Measurements from ENCODE around the gene MBNL1.
A peak's percentile ranks its signal among the peaks of the same experiment; 100 is the strongest.
"Not testable (repeated sequence)": the region's sequence is repeated elsewhere in the genome, so short reads cannot be mapped to it uniquely, and the experiment has no call there.

MBNL1 gene

DNA sequence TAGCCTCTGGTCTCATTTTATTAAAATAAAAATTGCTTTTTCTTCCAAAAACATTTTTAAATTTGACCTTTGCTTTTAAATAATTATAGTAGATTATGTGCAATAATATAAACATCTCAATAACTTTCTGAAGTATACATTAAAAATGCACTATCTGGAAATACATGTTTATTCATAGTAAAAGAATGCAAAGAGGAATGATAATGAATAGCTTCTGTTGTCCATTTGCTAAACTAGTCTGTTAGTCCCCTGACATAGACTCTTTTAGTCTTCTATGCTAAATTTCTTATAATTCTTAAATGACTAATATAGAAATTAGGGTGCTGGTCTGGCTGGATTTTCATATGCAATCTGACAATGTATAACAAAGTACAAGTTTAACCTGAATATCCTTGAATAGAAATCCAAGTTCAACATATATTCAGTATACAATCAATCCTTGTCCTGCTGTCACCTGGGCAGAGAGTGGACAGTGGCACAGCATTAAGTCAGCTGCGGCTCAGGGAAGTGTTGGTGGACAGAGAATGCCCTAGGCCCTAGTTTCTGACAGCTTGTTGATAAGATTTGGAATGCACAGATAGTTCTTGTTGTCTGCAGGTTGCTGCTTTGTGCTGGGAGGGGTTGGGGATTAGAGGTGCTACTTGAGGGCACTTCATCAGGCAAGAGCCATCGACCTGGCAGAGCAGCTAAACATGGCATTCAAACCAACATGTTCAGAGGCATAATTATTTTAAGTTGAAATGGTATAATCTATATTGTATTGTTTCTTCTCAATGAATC, 161.7 kb downstream of the MBNL1 start:
- no peaks in the 10 kb centered on the region for H3K4me1 ChIP-seq (ENCODE audit: control insufficient read depth in 1 of 2, insufficient read depth in 2 of 2, low read length in 2 of 2)
- no peak overlapping the region for H3K27ac ChIP-seq (ENCODE audit: low read depth, low read length)
- no peaks in the 10 kb centered on the region for H3K27me3 ChIP-seq (ENCODE audit: control insufficient read depth in 1 of 2, insufficient read depth in 2 of 2, low read length in 2 of 2)
- no peak overlapping the region for H3K4me3 ChIP-seq (ENCODE audit: low read depth in 1 of 2, low read length in 2 of 2)
- no peaks in the 10 kb centered on the region for H3K9me3 ChIP-seq (ENCODE audit: control insufficient read depth in 1 of 2, low read length in 2 of 2)
- H3K36me3 ChIP-seq (ENCODE audit: control insufficient read depth in 1 of 2, insufficient read depth in 2 of 2, low read length in 2 of 2): peaks cover 12 to 23% of the 10 kb centered on the region in 2 donors
- H3K9ac ChIP-seq (ENCODE audit: low read depth in 1 of 2, low read length in 2 of 2): no peak overlapping the region

DNA sequence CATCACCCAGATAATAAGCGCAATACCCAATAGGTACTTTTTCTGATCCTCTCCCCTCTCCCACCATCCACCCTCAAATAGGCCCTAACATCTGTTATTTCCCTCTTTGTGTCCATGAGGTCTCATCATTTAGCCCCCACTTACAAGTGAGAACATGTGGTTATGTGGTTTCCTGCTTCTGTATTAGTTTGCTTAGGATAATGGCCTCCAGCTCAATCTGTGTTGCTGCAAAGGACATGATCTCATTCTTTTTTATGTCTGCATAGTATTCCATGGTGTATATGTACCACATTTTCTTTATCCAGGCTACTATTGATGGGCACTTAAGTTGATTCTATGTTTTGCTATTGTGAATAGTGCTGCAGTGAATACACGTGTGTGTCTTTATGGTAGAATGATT, 165.4 kb downstream of the MBNL1 start:
- Histone ChIP-seq H3K4me3 (ENCODE audit: low read depth in 1 of 2, low read length in 2 of 2) (no peak overlapping the region), H3K4me1 (ENCODE audit: control insufficient read depth in 1 of 2, insufficient read depth in 2 of 2, low read length in 2 of 2) (peaks cover 10 to 16% of the 10 kb centered on the region in 2 donors), H3K27me3 (ENCODE audit: control insufficient read depth in 1 of 2, insufficient read depth in 2 of 2, low read length in 2 of 2) (no peaks in the 10 kb centered on the region), H3K36me3 (ENCODE audit: control insufficient read depth in 1 of 2, insufficient read depth in 2 of 2, low read length in 2 of 2) (peaks cover 12 to 14% of the 10 kb centered on the region in 2 donors), H3K9ac (ENCODE audit: low read depth in 1 of 2, low read length in 2 of 2) (no peak overlapping the region), H3K9me3 (ENCODE audit: control insufficient read depth in 1 of 2, low read length in 2 of 2) (no peaks in the 10 kb centered on the region), H3K27ac (ENCODE audit: low read depth, low read length) (no peak overlapping the region)

DNA sequence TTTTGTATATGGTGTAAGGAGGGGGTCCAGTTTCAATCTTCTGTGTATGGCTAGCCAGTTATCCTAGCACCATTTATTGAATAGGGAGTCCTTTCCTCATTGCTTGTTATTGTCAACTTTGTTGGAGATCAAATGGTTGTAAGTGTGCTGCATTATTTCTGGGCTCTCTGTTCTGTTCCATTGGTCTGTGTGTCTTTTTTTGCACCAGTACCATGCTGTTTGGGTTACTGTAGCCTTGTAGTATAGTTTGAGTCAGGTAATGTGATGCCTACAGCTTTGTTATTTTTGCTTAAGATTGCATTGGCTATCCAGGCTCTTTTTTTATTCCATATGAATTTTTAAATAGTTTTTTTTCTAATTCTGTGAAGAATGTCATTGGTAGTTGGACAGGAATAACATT, 166.5 kb downstream of the MBNL1 start:
- not testable (repeated sequence) for H3K9me3 ChIP-seq (ENCODE audit: control insufficient read depth in 1 of 2, low read length in 2 of 2); H3K9ac ChIP-seq (ENCODE audit: low read depth in 1 of 2, low read length in 2 of 2); H3K4me3 ChIP-seq (ENCODE audit: low read depth in 1 of 2, low read length in 2 of 2); H3K27me3 ChIP-seq (ENCODE audit: control insufficient read depth in 1 of 2, insufficient read depth in 2 of 2, low read length in 2 of 2); H3K27ac ChIP-seq (ENCODE audit: low read depth, low read length)
- H3K36me3 ChIP-seq (ENCODE audit: control insufficient read depth in 1 of 2, insufficient read depth in 2 of 2, low read length in 2 of 2): peaks cover 12 to 14% of the 10 kb centered on the region in 2 donors
- peaks cover 10 to 16% of the 10 kb centered on the region in 2 donors for H3K4me1 ChIP-seq (ENCODE audit: control insufficient read depth in 1 of 2, insufficient read depth in 2 of 2, low read length in 2 of 2)

DNA sequence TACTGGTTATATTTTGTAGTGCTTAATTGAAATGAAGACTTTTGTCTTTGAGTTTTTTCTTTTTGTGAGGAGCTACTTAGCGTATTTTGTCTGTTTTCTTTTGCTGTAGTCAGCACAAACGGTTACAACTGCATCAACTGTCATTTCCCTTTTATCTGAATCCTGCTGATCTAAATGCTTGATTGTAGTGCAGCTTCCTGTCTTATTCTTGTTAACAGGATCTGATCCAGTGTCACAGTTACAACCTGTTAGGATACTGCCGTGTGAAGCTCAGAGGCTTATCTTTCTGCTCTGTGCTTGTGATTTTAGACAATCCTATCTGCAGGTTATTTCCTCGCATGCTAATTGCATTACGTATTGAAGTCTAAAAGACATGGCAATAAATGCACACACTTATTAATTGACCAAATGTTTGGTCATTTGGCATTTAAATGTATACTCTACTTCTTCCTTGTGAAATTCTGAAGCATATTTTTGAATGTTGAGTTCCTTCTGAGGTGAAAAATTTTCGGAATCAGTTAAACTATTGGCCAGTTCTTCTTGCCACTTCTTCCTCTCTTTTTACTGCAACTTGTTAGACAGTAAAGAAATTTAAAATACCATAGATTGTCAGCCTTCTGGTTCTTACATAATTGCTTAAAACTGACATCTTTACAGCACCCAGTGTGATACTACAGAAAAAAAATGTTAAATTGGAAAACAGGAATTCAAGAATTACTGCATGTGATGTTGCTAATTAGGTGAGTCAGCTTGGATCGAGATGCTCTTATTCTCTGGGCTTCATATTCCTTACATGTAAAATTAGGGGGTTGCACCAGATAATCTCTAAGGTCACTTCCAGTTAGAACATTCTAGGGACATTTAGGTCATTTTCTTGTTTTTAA, 168.2 kb downstream of the MBNL1 start:
- Histone ChIP-seq H3K9ac (ENCODE audit: low read depth in 1 of 2, low read length in 2 of 2) (no peak overlapping the region), H3K27ac (ENCODE audit: low read depth, low read length) (no peak overlapping the region), H3K4me3 (ENCODE audit: low read depth in 1 of 2, low read length in 2 of 2) (peak overlapping the region in 1 of 2 donors; percentile 38), H3K27me3 (ENCODE audit: control insufficient read depth in 1 of 2, insufficient read depth in 2 of 2, low read length in 2 of 2) (no peaks in the 10 kb centered on the region), H3K36me3 (ENCODE audit: control insufficient read depth in 1 of 2, insufficient read depth in 2 of 2, low read length in 2 of 2) (peaks cover 12 to 14% of the 10 kb centered on the region in 2 donors), H3K4me1 (ENCODE audit: control insufficient read depth in 1 of 2, insufficient read depth in 2 of 2, low read length in 2 of 2) (peaks cover 10 to 16% of the 10 kb centered on the region in 2 donors), H3K9me3 (ENCODE audit: control insufficient read depth in 1 of 2, low read length in 2 of 2) (no peaks in the 10 kb centered on the region)

DNA sequence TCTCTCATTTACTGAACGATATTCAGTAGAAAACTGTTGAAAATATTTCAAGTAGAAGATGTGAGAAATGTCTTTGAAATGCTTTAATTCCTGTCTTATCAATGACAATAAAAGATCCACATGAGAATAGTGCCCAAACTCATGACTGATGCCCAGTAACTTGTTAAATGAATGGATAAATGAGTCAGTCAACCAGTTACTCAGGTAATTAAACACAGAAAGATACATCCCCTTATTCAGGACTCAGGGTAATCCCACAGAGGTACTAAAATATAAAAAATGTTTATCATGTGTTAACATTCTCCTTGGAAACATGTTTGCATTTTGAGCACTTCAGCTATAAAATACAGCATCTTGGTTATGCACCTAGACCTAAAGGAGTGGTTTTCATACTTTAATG, 169.5 kb downstream of the MBNL1 start:
- Histone ChIP-seq H3K9ac (ENCODE audit: low read depth in 1 of 2, low read length in 2 of 2) (no peak overlapping the region), H3K27me3 (ENCODE audit: control insufficient read depth in 1 of 2, insufficient read depth in 2 of 2, low read length in 2 of 2) (no peaks in the 10 kb centered on the region), H3K9me3 (ENCODE audit: control insufficient read depth in 1 of 2, low read length in 2 of 2) (no peaks in the 10 kb centered on the region), H3K36me3 (ENCODE audit: control insufficient read depth in 1 of 2, insufficient read depth in 2 of 2, low read length in 2 of 2) (peaks cover 6 to 7% of the 10 kb centered on the region in 2 donors), H3K27ac (ENCODE audit: low read depth, low read length) (no peak overlapping the region), H3K4me3 (ENCODE audit: low read depth in 1 of 2, low read length in 2 of 2) (no peak overlapping the region), H3K4me1 (ENCODE audit: control insufficient read depth in 1 of 2, insufficient read depth in 2 of 2, low read length in 2 of 2) (peaks cover 10 to 19% of the 10 kb centered on the region in 2 donors)

DNA sequence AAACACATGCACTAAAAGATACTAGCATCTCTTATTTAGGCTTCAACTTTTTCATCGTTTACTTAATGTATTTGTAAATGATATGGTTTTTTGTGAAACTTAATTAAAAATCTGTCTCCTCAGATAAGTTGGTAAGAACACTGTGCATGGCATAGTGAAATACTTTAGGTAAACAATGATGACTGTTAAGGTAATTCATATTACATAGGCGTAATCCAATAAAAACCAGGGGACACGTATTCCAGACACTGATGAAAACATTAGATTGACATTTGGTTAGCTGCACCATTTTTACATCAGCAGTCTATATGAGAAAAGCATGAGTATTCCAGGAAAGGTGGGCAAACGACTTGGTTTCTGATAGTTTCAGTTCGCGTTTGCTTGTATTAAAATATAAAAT, 170.0 kb downstream of the MBNL1 start:
- no peaks in the 10 kb centered on the region for H3K27me3 ChIP-seq (ENCODE audit: control insufficient read depth in 1 of 2, insufficient read depth in 2 of 2, low read length in 2 of 2)
- peaks cover 5% of the 10 kb centered on the region in 2 donors for H3K36me3 ChIP-seq (ENCODE audit: control insufficient read depth in 1 of 2, insufficient read depth in 2 of 2, low read length in 2 of 2)
- peaks cover 10 to 20% of the 10 kb centered on the region in 2 donors for H3K4me1 ChIP-seq (ENCODE audit: control insufficient read depth in 1 of 2, insufficient read depth in 2 of 2, low read length in 2 of 2)
- H3K27ac ChIP-seq (ENCODE audit: low read depth, low read length): no peak overlapping the region
- H3K9me3 ChIP-seq (ENCODE audit: control insufficient read depth in 1 of 2, low read length in 2 of 2): no peaks in the 10 kb centered on the region
- no peak overlapping the region for H3K9ac ChIP-seq (ENCODE audit: low read depth in 1 of 2, low read length in 2 of 2)
- no peak overlapping the region for H3K4me3 ChIP-seq (ENCODE audit: low read depth in 1 of 2, low read length in 2 of 2)

DNA sequence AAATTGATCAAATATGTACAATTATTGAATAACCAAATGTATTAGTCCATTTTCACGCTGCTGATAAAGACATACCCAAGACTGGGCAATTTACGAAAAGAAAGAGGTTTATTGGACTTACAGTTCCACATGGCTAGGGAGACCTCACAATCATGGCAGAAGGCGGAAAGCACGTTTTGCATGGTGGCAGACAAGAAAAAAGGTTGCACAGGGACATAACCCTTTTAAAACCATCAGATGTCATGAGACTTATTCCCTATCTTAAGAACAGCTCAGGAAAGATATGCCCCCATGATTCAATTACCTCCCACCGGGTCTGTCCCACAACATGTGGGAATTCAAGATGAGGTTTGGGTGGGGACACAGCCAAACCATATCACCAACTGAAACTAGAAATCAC, 171.5 kb downstream of the MBNL1 start:
- not testable (repeated sequence) for H3K9ac ChIP-seq (ENCODE audit: low read depth in 1 of 2, low read length in 2 of 2); H3K36me3 ChIP-seq (ENCODE audit: control insufficient read depth in 1 of 2, insufficient read depth in 2 of 2, low read length in 2 of 2); H3K9me3 ChIP-seq (ENCODE audit: control insufficient read depth in 1 of 2, low read length in 2 of 2); H3K4me3 ChIP-seq (ENCODE audit: low read depth in 1 of 2, low read length in 2 of 2); H3K27ac ChIP-seq (ENCODE audit: low read depth, low read length); H3K27me3 ChIP-seq (ENCODE audit: control insufficient read depth in 1 of 2, insufficient read depth in 2 of 2, low read length in 2 of 2)
- peaks cover 10 to 26% of the 10 kb centered on the region in 2 donors for H3K4me1 ChIP-seq (ENCODE audit: control insufficient read depth in 1 of 2, insufficient read depth in 2 of 2, low read length in 2 of 2)

DNA sequence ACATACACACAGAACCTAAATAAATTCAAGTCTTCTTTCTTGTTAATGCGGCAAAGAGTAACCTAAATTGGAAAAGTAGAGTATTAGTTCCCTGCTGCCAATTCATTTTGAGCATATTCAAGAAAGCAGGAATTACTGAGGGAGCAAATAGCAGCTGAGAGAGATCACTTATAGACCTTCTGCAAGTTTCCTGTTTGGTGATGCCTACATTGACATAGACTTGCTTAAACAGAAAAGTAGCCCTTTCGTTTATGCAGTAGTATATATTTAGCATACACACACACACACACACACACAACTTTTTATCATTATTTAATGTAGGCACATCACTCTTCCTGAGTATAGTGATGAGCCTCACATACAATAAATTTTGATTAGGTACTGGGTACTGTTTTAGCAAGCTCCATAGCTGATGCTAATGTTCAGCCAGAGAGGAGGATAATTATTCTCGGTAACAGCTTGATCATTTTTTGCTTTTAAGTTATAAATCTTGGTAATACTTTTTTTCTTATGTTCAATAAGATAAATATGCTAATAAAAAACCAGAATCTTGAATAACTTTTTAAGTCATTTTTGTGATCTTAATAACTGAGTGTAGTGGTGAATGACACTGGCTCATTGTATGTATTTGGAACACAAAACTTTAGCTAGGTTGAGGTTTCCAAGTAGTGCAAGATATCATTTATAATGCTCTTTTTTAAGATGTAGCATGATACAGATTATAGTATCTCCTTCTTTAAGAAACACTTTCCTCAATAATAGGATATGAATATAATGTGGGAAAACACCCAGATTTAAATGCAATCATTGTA, 174.7 kb downstream of the MBNL1 start:
- Histone ChIP-seq H3K4me1 (ENCODE audit: control insufficient read depth in 1 of 2, insufficient read depth in 2 of 2, low read length in 2 of 2) (peaks cover 0 to 13% of the 10 kb centered on the region in 2 donors), H3K27ac (ENCODE audit: low read depth, low read length) (no peak overlapping the region)

DNA sequence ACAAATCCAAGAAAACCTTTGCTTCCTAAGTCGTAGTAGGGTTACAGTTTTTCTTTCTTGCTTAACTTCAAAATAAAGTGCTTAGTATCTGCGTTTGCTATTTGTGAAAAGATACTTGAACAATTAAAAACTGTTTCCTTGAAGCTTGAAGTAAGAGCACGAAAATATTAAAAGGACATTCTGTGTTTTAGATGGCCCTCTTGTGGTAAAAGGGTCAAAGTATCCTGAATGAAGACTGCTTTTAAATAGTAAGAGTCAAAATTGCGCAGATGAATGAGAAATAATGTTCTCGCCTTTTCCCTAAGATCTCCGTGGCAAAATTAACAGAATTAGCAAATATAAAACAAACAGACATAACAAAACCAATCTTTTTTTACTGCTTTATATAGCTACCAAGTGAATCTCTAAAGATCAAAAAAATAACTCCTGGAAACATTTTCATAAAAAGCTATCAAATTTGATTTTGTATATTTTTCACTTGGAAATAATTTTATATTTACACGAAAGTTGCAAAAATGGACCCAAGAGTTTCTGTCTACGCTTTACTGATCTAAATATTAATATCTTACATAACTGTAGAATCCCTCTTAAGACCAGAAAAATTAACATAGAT, 175.4 kb downstream of the MBNL1 start:
- Histone ChIP-seq H3K36me3 (ENCODE audit: control insufficient read depth in 1 of 2, insufficient read depth in 2 of 2, low read length in 2 of 2) (peaks cover 15 to 17% of the 10 kb centered on the region in 2 donors), H3K4me3 (ENCODE audit: low read depth in 1 of 2, low read length in 2 of 2) (no peak overlapping the region), H3K4me1 (ENCODE audit: control insufficient read depth in 1 of 2, insufficient read depth in 2 of 2, low read length in 2 of 2) (peaks cover 0 to 13% of the 10 kb centered on the region in 2 donors), H3K27me3 (ENCODE audit: control insufficient read depth in 1 of 2, insufficient read depth in 2 of 2, low read length in 2 of 2) (no peaks in the 10 kb centered on the region), H3K9ac (ENCODE audit: low read depth in 1 of 2, low read length in 2 of 2) (no peak overlapping the region), H3K9me3 (ENCODE audit: control insufficient read depth in 1 of 2, low read length in 2 of 2) (no peaks in the 10 kb centered on the region), H3K27ac (ENCODE audit: low read depth, low read length) (no peak overlapping the region)

More for the DNA sequence above, 174.7 kb downstream of the MBNL1 start:
- peaks cover 14 to 15% of the 10 kb centered on the region in 2 donors for H3K36me3 ChIP-seq (ENCODE audit: control insufficient read depth in 1 of 2, insufficient read depth in 2 of 2, low read length in 2 of 2)
- no peak overlapping the region for H3K9ac ChIP-seq (ENCODE audit: low read depth in 1 of 2, low read length in 2 of 2)
- H3K27me3 ChIP-seq (ENCODE audit: control insufficient read depth in 1 of 2, insufficient read depth in 2 of 2, low read length in 2 of 2): no peaks in the 10 kb centered on the region
- H3K4me3 ChIP-seq (ENCODE audit: low read depth in 1 of 2, low read length in 2 of 2): no peak overlapping the region
- no peaks in the 10 kb centered on the region for H3K9me3 ChIP-seq (ENCODE audit: control insufficient read depth in 1 of 2, low read length in 2 of 2)
